ENCODE data around the gene MMP25. TPM values are rescaled to one million over a fixed set of nuclear protein-coding genes. Genes with fewer than 3 reads are reported as not detected.
A peak's percentile ranks its signal among the peaks of the same experiment; 100 is the strongest.

The MMP25 gene
- total RNA-seq, 1 donor from 2014 or later: 0.25 TPM

DNA sequence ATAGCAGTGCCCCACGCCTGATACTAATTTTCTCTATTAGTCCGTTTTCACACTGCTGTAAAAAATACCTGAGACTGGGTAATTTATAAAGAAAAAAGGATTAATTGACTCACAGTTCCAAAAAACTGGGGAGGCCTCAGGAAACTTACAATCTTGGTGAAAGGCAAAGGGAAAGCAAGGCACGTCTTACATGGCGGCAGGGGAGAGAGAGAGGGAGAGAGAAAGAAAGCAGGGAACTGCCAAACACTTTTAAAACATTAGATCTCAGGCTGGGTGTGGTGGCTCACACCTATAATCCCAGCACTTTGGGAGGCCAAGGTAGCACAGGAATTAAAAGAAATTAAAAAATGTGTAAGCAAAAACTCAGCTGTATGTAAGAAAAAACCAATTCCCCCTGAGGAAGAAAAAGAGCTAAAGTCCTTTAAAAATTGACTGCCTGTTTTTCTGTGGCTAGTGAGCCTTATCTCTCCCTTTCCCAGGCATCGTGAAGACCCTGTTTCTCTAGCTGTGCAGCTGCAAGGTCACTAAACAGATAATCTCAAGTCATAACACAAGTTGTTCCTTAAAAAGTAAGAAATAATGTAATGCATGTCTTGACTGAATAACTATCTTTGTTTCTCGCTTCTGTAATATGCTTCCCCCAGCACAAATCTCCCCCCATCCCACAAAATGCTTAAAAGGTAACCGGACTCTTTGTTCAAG lies 38.8 kb downstream of the MMP25 start:
- H3K4me1 ChIP-seq: no peaks in the 10 kb centered on the region
- H3K4me3 ChIP-seq: no peak overlapping the region
- no peak for DNase-seq (ENCODE audit: extremely low spot score in 2 of 2)
- intact Hi-C loops (cut with DNase I): no loop called here
- TF ChIP-seq POLR2AphosphoS5 (IDR thresholded peaks at IDR 0.05; ENCODE audit: insufficient read depth in 1 of 2, low read depth in 1 of 2) (no peak), POLR2A (IDR thresholded peaks at IDR 0.05) (no peak)
- TF ChIP-seq, protein P1, sequence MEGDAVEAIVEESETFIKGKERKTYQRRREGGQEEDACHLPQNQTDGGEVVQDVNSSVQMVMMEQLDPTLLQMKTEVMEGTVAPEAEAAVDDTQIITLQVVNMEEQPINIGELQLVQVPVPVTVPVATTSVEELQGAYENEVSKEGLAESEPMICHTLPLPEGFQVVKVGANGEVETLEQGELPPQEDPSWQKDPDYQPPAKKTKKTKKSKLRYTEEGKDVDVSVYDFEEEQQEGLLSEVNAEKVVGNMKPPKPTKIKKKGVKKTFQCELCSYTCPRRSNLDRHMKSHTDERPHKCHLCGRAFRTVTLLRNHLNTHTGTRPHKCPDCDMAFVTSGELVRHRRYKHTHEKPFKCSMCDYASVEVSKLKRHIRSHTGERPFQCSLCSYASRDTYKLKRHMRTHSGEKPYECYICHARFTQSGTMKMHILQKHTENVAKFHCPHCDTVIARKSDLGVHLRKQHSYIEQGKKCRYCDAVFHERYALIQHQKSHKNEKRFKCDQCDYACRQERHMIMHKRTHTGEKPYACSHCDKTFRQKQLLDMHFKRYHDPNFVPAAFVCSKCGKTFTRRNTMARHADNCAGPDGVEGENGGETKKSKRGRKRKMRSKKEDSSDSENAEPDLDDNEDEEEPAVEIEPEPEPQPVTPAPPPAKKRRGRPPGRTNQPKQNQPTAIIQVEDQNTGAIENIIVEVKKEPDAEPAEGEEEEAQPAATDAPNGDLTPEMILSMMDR (IDR thresholded peaks at IDR 0.05): no peak
- H3K27ac ChIP-seq: no peak overlapping the region
- H3K27me3 ChIP-seq: no peaks in the 10 kb centered on the region
- H3K9me3 ChIP-seq: no peaks in the 10 kb centered on the region
- no peaks in the 10 kb centered on the region for H3K36me3 ChIP-seq

DNA sequence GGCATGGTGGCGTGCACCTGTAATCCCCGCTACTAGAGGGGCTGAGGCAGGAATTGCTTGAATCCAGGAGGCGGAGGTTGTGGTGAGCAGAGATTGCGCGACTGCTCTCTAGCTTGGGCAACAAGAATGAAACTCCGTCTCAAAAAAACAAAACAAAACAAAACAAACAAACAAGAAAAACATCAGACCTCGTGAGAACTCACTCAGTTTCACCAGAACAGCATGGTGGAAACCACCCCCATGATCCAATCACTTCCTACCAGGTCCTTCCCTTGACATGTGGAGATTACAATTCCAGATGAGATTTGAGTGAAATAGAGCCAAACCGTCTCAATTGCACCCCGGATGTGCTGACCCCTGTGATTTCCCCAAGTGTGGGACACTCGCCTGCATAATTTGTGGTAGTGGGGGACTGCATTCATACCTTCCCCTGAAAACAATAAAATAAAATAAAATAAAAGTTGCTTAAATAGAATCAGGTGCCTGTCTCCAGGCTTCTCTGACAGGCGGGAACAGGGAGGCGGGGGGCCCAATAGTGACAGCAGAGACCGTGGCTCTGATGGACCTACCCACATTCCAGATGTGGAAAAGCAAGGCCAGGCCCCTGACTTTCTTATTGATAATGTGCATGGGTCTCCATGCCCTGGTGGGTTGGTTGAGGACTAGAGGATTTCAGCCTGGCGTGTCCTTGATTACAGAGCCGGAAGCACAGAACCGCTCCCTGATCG lies 39.7 kb downstream of the MMP25 start:
- H3K36me3 ChIP-seq: no peaks in the 10 kb centered on the region
- H3K4me1 ChIP-seq: no peaks in the 10 kb centered on the region
- intact Hi-C loops (cut with DNase I): no loop called here
- TF ChIP-seq POLR2AphosphoS5 (IDR thresholded peaks at IDR 0.05; ENCODE audit: insufficient read depth in 1 of 2, low read depth in 1 of 2): no peak
- TF ChIP-seq POLR2A (IDR thresholded peaks at IDR 0.05): no peak
- TF ChIP-seq, protein P1 (IDR thresholded peaks at IDR 0.05): no peak
- no peak for DNase-seq (ENCODE audit: extremely low spot score in 2 of 2)
- H3K27ac ChIP-seq: no peak overlapping the region
- no peaks in the 10 kb centered on the region for H3K27me3 ChIP-seq
- peak overlapping the region in 1 of 2 donors; percentile 3 for H3K4me3 ChIP-seq
- H3K9me3 ChIP-seq: no peaks in the 10 kb centered on the region

DNA sequence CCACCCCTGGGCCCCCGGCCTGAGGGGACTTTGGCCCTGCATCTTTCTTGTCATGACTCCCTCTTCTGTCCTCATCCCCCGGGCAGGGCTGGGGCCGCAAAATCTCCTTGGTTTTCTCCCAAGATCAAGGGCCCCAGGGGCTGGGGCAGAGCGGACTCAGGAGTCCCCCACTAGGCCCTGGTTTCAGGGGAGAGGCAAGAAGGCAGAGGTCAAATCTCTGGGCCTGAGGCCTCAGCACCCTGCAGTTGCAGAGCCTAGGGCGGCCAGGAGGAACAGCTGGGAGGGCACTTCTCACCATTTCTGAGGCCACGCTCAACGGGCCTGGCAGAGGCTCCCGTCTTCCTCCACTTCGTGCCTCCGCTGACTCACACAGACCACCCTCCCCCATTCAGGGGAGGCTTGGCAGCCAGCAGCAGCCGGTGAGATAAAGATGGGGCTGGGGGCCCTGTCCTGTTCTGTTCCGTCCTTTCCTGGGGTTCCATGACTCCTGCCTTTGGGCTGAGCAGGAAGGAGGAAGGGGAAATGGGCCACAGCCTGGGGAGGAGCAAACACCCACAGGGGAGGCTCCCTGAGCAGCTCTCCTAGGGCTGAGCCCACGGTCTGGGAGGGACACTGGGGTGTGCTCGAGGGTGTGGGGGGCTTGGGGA lies 40.4 kb downstream of the MMP25 start:
- no peaks in the 10 kb centered on the region for H3K4me1 ChIP-seq
- no peaks in the 10 kb centered on the region for H3K36me3 ChIP-seq
- no peaks in the 10 kb centered on the region for H3K9me3 ChIP-seq
- no peak for DNase-seq (ENCODE audit: extremely low spot score in 2 of 2)
- no peaks in the 10 kb centered on the region for H3K27me3 ChIP-seq
- TF ChIP-seq POLR2AphosphoS5 (IDR thresholded peaks at IDR 0.05; ENCODE audit: insufficient read depth in 1 of 2, low read depth in 1 of 2) (no peak), POLR2A (IDR thresholded peaks at IDR 0.05) (no peak)
- TF ChIP-seq, protein P1 (IDR thresholded peaks at IDR 0.05): no peak
- no peak overlapping the region for H3K27ac ChIP-seq
- peak overlapping the region in 1 of 2 donors; percentile 3 for H3K4me3 ChIP-seq
- intact Hi-C loops (cut with DNase I): no loop called here

DNA sequence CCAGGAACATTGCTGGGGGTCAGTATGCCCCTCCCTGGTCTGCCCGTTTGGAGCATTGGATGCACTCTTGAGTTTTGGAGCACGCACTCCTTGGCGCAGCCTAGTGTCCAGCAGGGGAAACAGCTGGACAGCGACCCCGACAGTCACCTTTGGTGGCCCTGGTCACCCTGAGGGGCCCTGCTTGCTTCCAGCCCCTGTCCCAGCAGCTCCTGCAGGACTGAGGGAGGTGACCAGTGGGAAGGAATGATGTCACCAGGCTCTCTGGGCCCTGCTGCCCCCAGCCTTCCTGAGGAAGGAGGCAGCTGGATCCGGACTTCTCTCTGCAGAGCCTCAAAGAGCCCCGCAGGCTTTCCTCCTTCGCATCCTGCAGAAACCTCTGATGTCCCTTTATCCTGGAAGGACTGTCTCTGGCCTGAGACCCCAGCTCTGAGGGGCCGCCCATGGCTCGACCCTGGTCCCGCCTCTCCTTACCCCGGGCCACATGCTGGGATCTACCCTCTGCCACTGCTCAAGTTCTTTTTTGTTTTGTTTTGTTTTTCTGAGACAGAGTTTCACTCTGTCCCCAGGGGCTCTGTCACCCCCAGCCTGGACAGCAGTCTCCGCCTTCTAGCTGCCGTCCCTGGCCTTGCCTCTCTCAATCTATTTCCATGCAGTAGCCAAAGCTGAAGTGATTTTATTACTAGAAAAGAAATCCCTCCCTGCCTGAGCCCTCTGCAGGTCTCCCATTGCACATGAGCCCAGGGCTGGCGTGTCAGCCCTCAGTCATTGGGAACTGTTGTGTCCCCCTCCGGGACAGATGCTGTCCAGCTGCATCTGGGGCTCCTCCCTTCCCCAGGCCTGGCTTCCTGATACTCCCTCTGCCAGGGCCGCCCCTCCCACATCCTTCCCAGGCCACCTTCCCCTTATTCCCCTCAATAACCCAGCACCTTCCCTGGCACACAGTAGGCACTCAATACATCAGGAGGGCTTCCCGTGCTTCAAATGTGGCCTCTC lies 41.2 kb downstream of the MMP25 start:
- no peak for DNase-seq (ENCODE audit: extremely low spot score in 2 of 2)
- Histone ChIP-seq H3K27me3 (no peaks in the 10 kb centered on the region), H3K4me3 (peak overlapping the region in 1 of 2 donors; percentile 3), H3K36me3 (no peaks in the 10 kb centered on the region), H3K9me3 (no peaks in the 10 kb centered on the region), H3K4me1 (no peaks in the 10 kb centered on the region), H3K27ac (no peak overlapping the region)
- intact Hi-C loops (cut with DNase I): no loop called here
- TF ChIP-seq, protein P1 (IDR thresholded peaks at IDR 0.05): no peak
- no peak for TF ChIP-seq POLR2A (IDR thresholded peaks at IDR 0.05)
- TF ChIP-seq POLR2AphosphoS5 (IDR thresholded peaks at IDR 0.05; ENCODE audit: insufficient read depth in 1 of 2, low read depth in 1 of 2): peak in 1 of 2 donors; percentile 30
